D721Med (cell line): ENCODE measurements around the gene PRKG1.

Source experiments
- DNase-seq: peaks from one replicate; pipeline ENCODE4 v3.0.0; 2011; ENCODE audit warnings: low spot score; ENCODE audit not compliant: insufficient read length
- FAIRE-seq: peaks from 2 replicates; lab custom pipeline; 2011; peaks lifted over from hg19 to GRCh38; lab: Jason Lieb, UNC
- TF ChIP-seq, protein P1 (sequence below): IDR thresholded peaks from 2 replicates; pipeline ENCODE4 v1.5.1; 2012; ENCODE audit warnings: mild to moderate bottlenecking, control low read depth; ENCODE audit not compliant: insufficient read depth; ENCODE audit errors: missing control alignments

PRKG1 gene

DNA sequence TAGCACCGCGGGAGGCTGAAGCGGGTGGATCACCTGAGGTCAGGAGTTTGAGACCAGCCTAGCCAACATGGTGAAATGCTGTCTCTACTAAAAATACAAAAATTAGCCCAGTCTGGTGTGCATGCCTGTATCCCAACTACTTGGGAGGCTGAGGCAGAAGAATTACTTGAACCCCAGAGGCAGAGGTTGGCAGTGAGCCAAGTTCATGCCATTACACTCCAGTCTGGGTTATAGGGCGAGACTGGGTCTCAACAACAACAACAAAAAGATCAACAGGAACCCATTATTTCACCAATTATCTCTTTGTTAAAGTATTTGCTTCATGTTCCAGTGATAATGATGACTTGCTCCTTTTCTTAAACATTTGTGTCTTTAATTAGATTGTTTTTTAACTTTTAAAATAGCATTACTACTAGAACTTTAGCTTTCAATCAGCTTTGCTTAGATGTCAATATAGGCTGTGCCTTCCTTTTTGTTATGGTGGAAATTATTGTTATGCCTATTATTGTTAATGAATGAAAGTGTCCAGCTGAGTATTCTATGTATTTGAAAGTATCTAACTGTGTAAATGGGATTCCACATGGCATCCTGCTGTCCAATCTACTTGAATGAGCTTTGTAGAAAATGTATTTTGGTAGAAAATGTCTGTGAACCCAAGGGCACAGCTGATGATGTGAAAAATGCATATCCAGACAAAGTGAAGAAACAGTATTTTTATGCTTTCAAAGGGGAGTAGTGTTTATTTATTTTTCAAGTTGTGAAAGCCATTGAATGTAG, 686.8 kb downstream of the PRKG1 start:
- TF ChIP-seq, protein P1, sequence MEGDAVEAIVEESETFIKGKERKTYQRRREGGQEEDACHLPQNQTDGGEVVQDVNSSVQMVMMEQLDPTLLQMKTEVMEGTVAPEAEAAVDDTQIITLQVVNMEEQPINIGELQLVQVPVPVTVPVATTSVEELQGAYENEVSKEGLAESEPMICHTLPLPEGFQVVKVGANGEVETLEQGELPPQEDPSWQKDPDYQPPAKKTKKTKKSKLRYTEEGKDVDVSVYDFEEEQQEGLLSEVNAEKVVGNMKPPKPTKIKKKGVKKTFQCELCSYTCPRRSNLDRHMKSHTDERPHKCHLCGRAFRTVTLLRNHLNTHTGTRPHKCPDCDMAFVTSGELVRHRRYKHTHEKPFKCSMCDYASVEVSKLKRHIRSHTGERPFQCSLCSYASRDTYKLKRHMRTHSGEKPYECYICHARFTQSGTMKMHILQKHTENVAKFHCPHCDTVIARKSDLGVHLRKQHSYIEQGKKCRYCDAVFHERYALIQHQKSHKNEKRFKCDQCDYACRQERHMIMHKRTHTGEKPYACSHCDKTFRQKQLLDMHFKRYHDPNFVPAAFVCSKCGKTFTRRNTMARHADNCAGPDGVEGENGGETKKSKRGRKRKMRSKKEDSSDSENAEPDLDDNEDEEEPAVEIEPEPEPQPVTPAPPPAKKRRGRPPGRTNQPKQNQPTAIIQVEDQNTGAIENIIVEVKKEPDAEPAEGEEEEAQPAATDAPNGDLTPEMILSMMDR = no peak
- FAIRE-seq (no peak), DNase-seq (no peak)

DNA sequence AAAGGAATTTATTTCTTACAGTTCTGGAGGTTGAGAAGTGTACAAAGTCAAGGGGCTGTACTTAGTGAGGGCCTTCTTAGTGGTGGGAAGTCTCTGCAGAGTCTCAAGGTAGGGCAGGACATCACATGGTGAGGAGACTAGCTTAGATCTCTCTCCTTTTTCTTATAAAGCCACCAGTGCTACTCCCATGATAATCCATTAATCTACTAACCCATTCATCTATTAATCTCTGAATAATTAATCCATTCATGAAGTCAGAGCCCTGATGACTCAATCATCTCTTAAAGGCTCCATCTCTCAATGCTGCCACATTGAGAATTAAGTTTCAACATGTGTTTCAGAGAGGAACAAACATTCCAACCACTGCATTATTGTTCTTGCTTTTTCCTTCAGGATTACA, 689.5 kb downstream of the PRKG1 start:
- DNase-seq (no peak), FAIRE-seq (no peak)
- TF ChIP-seq, protein P1 = no peak

DNA sequence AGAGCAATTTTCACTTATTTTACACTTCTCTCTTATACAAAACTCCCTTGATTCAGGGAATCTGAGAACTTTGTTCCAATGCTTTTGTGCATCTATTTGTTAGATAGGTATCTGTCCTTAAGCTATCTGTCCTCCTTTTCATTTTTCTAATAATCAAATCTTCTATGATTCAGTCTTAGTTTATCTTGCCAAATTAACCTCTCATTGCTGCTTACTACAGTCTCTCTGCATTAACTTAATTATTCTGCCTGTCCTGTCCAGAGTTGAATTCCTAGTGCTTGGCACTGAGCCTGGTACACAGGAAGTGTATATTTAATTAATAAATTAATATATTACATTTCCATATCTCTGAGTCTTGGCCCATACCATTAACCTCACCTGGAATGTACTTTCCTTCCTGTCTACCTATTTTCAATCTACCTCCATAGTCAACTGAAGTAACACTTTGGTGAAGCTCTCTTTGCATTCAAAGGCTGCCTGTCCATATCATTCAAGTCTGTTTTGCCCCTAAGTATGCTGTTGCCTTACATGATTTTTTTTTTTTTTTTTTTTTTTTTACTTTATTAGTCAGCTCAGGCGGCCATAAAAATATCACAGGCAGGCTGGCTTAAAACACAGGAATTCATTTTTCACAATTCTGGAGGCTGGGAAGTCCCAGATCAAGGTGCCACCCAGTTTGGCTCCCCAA, 691.1 kb downstream of the PRKG1 start:
- TF ChIP-seq, protein P1 = no peak
- DNase-seq (no peak), FAIRE-seq (no peak)

DNA sequence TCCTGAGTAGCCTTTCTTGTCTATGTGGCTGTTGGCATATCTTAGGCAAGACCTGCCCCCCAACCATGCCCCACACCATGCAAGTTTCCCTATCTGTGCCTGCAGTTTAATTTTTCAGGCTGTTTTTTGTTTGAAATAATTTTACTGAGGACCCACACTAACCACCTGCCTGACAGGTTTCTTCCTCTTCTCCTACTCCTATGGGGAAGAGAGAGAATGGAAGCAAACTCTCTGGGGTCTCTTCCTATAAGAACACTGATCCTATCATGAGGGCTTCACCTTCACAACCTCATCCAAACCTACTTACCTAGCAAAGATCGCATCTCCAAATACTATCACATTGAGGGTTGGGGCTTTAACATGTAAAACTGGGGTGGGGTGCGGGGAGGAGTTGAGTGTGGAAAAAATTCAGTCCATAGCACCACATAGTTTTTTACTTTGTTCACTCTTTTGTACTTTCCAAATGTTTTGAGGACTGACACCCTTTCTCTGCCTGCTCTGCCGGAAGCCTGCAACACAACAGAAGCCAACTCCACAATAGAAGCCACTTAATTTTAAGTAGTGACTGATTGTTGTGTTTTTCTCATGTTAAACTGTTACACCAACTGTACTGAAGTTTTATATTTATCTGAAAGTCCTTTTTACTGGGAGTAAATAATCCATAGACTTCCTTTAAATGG, 692.3 kb downstream of the PRKG1 start:
- no peak for DNase-seq
- no peak for FAIRE-seq
- TF ChIP-seq, protein P1 = no peak

DNA sequence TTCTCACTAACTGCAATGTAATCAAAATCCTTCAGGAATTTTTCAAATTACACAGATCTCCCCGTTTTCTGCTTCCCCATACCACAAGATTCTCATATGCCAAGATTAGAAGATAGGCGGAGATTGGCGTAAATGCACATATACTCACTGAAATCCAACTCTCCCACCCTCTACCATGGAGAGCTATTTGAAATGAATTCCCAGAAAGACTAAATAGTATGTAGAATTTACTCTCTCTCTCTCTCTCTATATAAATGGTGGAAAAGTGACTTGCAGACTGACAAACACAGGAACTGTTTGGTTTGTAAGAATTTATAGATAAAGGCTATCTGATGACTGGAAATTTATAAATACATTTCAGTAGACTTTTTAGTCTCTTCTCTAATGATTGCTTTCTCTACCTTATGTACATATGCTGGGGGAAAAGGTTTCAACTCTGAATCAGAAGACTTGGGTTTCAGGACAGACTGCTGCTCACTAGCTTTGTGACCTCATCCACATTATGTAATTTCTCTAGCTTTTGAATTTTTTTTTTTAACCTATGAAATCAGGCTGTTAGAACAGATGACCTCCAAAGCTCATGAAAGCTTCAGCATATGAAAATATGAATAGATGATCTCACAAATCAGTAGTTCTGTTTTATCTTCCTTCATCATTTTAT, 692.9 kb downstream of the PRKG1 start:
- TF ChIP-seq, protein P1 = no peak
- FAIRE-seq = no peak
- no peak for DNase-seq

DNA sequence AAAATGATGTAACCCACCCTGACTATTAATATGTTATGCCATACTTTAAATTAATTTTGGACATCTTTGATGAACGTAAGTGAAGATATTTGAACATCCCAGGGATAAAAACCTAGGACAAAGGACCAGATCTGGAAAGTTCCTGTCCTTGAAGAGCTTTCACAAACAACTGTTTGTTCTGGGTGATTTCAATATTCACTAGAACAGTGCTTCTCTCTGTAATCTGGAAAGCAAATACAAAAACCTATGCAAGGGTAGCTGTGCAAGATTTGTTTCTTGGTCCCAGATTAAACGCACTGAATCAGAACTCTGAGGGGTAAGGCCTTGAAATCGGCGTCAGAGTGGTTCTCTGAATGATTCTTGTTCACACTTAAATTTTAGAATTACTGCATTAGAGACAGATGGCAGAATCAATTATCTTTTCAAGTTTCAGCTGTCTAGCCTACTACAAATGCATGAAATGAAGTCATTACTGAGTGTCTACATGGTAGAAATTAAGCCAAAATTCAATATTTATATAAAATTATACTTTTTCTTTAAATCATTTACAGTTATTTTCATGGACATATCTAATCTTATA, 694.7 kb downstream of the PRKG1 start:
- DNase-seq = no peak
- no peak for FAIRE-seq
- TF ChIP-seq, protein P1 = no peak
